Smooth muscle cell (in vitro differentiated cells): ENCODE results near the gene DAGLA. TPM values are rescaled to one million over a fixed set of nuclear protein-coding genes. Genes with fewer than 3 reads are reported as not detected.

Experiments used
- DNase-seq: peaks from one replicate; lab custom pipeline; 2025; ENCODE audit not compliant: unreplicated experiment; lab: John Stamatoyannopoulos, UW
- H2AFZ ChIP-seq: fragments of 200-600 bp; sonication (generic); 2 replicates; pipeline ENCODE4 v1.6.0; 2016; ENCODE audit warnings: antibody characterized with exemption, low read depth, mild to moderate bottlenecking
- H3F3A ChIP-seq: fragments of 200-600 bp; sonication (generic); 2 replicates; pipeline ENCODE4 v1.6.0; 2017; ENCODE audit warnings: antibody characterized with exemption, low read depth
- H3K27ac ChIP-seq: fragments of 200-600 bp; sonication (generic); 2 replicates; pipeline ENCODE4 v1.5.1; 2016; ENCODE audit warnings: low read depth, mild to moderate bottlenecking
- H3K27me3 ChIP-seq: fragments of 200-600 bp; sonication (generic); 2 replicates; pipeline ENCODE4 v1.6.1; 2016; ENCODE audit warnings: low read depth, mild to moderate bottlenecking
- H3K36me3 ChIP-seq: fragments of 200-600 bp; sonication (generic); 2 replicates; pipeline ENCODE4 v1.5.1; 2016; ENCODE audit warnings: low read depth
- H3K4me1 ChIP-seq: fragments of 200-600 bp; sonication (generic); 2 replicates; pipeline ENCODE4 v1.5.1; 2016; ENCODE audit warnings: low read depth
- H3K4me2 ChIP-seq: fragments of 200-600 bp; sonication (generic); 2 replicates; pipeline ENCODE4 v1.6.0; 2016; ENCODE audit warnings: mild to moderate bottlenecking
- H3K4me3 ChIP-seq: fragments of 200-600 bp; sonication (generic); 2 replicates; pipeline ENCODE4 v1.5.1; 2016; ENCODE audit warnings: mild to moderate bottlenecking
- H3K79me2 ChIP-seq: fragments of 200-600 bp; sonication (generic); 2 replicates; pipeline ENCODE4 v1.6.0; 2016; ENCODE audit warnings: low read depth, mild to moderate bottlenecking
- H3K9ac ChIP-seq: fragments of 200-600 bp; sonication (generic); 2 replicates; pipeline ENCODE4 v1.6.0; 2016; ENCODE audit warnings: low read depth
- H3K9me3 ChIP-seq: fragments of 200-600 bp; sonication (generic); replicated peaks from 2 replicates; pipeline ENCODE4 v1.5.1; 2016; ENCODE audit warnings: low read depth
- H4K20me1 ChIP-seq: fragments of 200-600 bp; sonication (generic); 2 replicates; pipeline ENCODE4 v1.6.0; 2016; ENCODE audit warnings: low read depth
- WGBS: methylation state at CpG from one replicate; pipeline ENCODE4 v1.1.7; 2016; ENCODE audit warnings: low lambda C conversion rate; 5-methylcytosine and 5-hydroxymethylcytosine counted together
- polyA plus RNA-seq: library from polyadenylated mRNA; unstranded; fragments of >200 nt; fragmentation: Nextera tagmentation; extraction: Ambion mirVana; gene quantifications from 2 replicates; pipeline ENCODE4 v1.2.1, GENCODE V29; 2016
- total RNA-seq: library from RNA; depleted of rRNA; stranded (reverse); fragments of >200 nt; gene quantifications from 2 replicates; pipeline ENCODE4 v1.2.3, GENCODE V29; 2014
- TF ChIP-seq, protein P1 (sequence below): fragments of 200-600 bp; sonication (generic); IDR thresholded peaks from 2 replicates; pipeline ENCODE4 v1.5.1; 2017; ENCODE audit warnings: borderline replicate concordance, mild to moderate bottlenecking, antibody characterized with exemption; ENCODE audit not compliant: insufficient read depth, poor library complexity, severe bottlenecking

DAGLA gene
- total and polyA plus RNA-seq, 2 experiments from 2014 or later = 1.3 to 3.9 TPM

DNA sequence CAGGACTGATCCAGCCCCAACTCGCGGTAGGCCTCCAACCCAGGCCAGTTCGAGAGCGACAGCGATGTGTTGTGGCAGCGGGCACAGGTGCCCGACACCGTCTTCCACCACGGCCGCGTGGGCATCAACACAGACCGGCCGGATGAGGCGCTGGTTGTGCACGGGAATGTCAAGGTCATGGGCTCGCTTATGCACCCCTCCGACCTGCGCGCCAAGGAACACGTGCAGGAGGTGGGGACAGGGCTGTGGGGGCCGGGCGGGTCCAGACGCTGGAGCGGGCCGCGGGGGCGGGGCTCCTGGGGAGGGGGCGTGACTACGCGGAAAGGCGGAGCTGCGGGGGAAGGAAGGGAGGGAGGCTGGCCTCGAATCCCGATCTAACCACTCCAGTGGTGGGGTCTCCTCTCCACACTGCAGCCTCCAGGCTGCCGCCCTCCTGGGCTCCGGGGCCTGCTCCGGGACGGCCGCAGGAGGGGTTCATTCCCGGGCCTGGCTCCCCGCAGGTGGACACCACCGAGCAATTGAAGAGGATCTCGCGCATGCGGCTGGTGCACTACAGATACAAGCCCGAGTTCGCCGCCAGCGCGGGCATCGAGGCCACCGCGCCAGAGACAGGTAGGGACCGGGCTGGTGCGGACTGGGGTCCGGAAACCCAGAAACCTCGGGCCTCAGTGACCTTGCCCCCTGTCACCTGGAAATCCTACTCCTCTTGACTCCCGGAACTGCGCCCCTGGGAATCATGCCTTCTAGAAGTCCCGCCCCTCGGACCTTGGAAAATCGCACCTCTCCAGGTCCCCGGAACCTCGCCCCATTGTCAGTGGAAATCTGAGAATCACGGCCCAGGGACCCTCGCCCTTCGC, 97.3 kb downstream of the DAGLA start:
- H3K9me3 ChIP-seq = no peaks in the 10 kb centered on the region
- no peak overlapping the region for H2AFZ ChIP-seq
- H3K79me2 ChIP-seq = no peaks in the 10 kb centered on the region
- H3K9ac ChIP-seq = no peak overlapping the region
- H3K27me3 ChIP-seq = no peaks in the 10 kb centered on the region
- H3K4me3 ChIP-seq = no peak overlapping the region
- H4K20me1 ChIP-seq = no peaks in the 10 kb centered on the region
- 91% methylated on average over 46 of the region's 67 CpGs for WGBS
- no peaks in the 10 kb centered on the region for H3F3A ChIP-seq
- TF ChIP-seq, protein P1, sequence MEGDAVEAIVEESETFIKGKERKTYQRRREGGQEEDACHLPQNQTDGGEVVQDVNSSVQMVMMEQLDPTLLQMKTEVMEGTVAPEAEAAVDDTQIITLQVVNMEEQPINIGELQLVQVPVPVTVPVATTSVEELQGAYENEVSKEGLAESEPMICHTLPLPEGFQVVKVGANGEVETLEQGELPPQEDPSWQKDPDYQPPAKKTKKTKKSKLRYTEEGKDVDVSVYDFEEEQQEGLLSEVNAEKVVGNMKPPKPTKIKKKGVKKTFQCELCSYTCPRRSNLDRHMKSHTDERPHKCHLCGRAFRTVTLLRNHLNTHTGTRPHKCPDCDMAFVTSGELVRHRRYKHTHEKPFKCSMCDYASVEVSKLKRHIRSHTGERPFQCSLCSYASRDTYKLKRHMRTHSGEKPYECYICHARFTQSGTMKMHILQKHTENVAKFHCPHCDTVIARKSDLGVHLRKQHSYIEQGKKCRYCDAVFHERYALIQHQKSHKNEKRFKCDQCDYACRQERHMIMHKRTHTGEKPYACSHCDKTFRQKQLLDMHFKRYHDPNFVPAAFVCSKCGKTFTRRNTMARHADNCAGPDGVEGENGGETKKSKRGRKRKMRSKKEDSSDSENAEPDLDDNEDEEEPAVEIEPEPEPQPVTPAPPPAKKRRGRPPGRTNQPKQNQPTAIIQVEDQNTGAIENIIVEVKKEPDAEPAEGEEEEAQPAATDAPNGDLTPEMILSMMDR = no peak
- H3K4me2 ChIP-seq = no peak overlapping the region
- no peaks in the 10 kb centered on the region for H3K36me3 ChIP-seq
- no peak overlapping the region for H3K27ac ChIP-seq
- no peaks in the 10 kb centered on the region for H3K4me1 ChIP-seq
- DNase-seq = no peak

DNA sequence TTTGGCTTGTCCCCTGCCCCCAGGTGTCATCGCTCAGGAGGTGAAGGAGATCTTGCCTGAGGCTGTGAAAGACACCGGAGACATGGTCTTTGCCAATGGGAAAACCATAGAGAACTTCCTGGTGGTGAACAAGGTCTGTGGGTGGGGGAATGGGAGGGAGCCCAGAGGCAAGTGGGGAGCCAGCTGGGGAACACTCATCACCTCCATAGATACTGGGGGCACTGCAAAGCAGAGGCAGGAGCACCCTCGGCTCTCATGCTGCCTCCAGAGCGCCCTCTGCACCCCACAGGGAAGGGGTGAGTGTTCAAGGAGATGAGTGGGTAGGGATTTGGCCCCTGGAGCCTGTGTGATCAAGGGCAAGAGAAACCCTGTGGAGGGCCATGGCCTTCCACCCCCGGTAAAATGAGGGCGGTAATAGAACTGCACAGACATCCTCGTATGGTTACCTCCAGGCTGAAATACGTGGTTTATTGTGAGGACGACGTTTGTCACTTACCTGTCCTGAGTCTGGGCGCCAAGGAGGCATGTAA, 98.2 kb downstream of the DAGLA start:
- Histone ChIP-seq H2AFZ (no peak overlapping the region), H3K9me3 (no peaks in the 10 kb centered on the region), H3K4me1 (no peaks in the 10 kb centered on the region), H3K4me3 (no peak overlapping the region), H3K9ac (no peak overlapping the region), H3K4me2 (no peak overlapping the region), H3F3A (no peaks in the 10 kb centered on the region), H3K27ac (no peak overlapping the region), H3K27me3 (no peaks in the 10 kb centered on the region), H4K20me1 (peaks cover 2% of the 10 kb centered on the region), H3K36me3 (no peaks in the 10 kb centered on the region), H3K79me2 (no peaks in the 10 kb centered on the region)
- 96% methylated on average over 11 of the region's 11 CpGs for WGBS
- TF ChIP-seq, protein P1 = no peak
- DNase-seq = no peak

DNA sequence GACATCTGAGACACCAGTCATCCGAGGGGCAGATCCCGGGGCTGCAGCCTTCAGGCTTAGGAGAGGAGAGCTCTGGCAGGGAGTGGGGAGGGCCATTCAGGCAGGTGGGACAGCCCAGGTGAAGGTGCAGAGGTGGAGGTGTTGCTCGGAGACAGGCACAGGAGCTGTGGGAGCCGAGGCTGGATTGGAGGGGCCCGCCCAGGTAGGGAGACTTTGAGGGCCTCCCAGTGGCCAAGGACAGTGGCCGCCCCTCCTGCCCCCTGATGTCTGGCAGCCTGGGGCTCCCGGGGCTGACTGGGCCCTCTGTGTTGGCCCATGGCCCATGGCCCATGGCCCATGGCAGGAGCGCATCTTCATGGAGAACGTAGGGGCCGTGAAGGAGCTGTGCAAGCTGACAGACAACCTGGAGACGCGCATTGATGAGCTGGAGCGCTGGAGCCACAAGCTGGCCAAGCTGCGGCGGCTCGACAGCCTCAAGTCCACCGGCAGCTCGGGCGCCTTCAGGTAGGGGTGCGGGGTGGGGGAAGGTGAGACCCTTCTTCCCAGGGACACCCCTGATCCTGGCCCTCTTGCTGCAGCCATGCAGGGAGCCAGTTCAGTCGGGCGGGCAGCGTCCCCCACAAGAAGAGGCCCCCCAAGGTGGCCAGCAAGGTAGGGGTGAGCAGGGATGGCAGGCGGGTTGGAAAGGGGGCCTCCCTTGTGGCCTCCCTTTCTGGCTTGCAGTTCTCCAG, 98.9 kb downstream of the DAGLA start:
- DNase-seq = no peak

More for the DNA sequence above, 98.9 kb downstream of the DAGLA start:
- H3K9ac ChIP-seq = no peak overlapping the region
- no peaks in the 10 kb centered on the region for H3K9me3 ChIP-seq
- H3K27me3 ChIP-seq = no peaks in the 10 kb centered on the region
- peaks cover 6% of the 10 kb centered on the region for H4K20me1 ChIP-seq
- H3K4me2 ChIP-seq = no peak overlapping the region
- H3K4me3 ChIP-seq = no peak overlapping the region
- no peak overlapping the region for H2AFZ ChIP-seq
- H3K79me2 ChIP-seq = no peaks in the 10 kb centered on the region
- H3F3A ChIP-seq = no peaks in the 10 kb centered on the region
- TF ChIP-seq, protein P1 = no peak
- no peaks in the 10 kb centered on the region for H3K36me3 ChIP-seq
- H3K4me1 ChIP-seq = no peaks in the 10 kb centered on the region
- H3K27ac ChIP-seq = no peak overlapping the region
- 92% methylated on average over 23 of the region's 24 CpGs for WGBS
